GM12878 (cell line): ENCODE measurements around the gene BCAS4.

Source experiments
- EZH2 ChIP-seq: IDR thresholded peaks from 2 replicates; pipeline ENCODE4 v1.6.1; 2012; ENCODE audit warnings: low read depth, mild to moderate bottlenecking, control low read depth, inconsistent platforms, low read length, borderline replicate concordance; ENCODE audit not compliant: control insufficient read depth
- GABPA ChIP-seq: IDR thresholded peaks from 2 replicates; pipeline ENCODE4 v1.6.1; 2014; ENCODE audit warnings: antibody characterized with exemption, low read depth, mild to moderate bottlenecking, inconsistent platforms
- HDAC6 ChIP-seq: fragments of 200-600 bp; sonication (generic); IDR thresholded peaks from one replicate; pipeline ENCODE4 v1.8.0; 2017; ENCODE audit warnings: antibody characterized with exemption; ENCODE audit not compliant: unreplicated experiment
- MAX ChIP-seq: IDR thresholded peaks from 2 replicates; pipeline ENCODE4 v1.6.1; 2012; ENCODE audit warnings: low read depth, low read length, improper control_type of control experiment
- MTA3 ChIP-seq: IDR thresholded peaks from 2 replicates; pipeline ENCODE4 v1.6.1; 2012; ENCODE audit warnings: low read length, inconsistent platforms, borderline replicate concordance
- NRF1 ChIP-seq: conservative IDR thresholded peaks from 2 replicates; pipeline ENCODE4 v1.6.1; 2011; ENCODE audit warnings: mild to moderate bottlenecking, low read depth, low read length, improper control_type of control experiment
- PAX8 ChIP-seq: fragments of 450-650 bp; IDR thresholded peaks from 2 replicates; pipeline ENCODE4 v1.6.1; 2017; ENCODE audit warnings: mild to moderate bottlenecking, moderate library complexity
- PBX3 ChIP-seq: IDR thresholded peaks from 2 replicates; pipeline ENCODE4 v1.6.1; 2011; ENCODE audit warnings: mild to moderate bottlenecking, low read depth, low read length, moderate library complexity; ENCODE audit not compliant: insufficient replicate concordance
- POLR2AphosphoS5 ChIP-seq: IDR thresholded peaks from 2 replicates; pipeline ENCODE4 v1.6.1; 2011; ENCODE audit warnings: mild to moderate bottlenecking, low read length, inconsistent platforms
- SMAD1 ChIP-seq: fragments of 450-650 bp; IDR thresholded peaks from 2 replicates; pipeline ENCODE4 v1.6.1; 2018; ENCODE audit warnings: mild to moderate bottlenecking, low read depth; ENCODE audit not compliant: partially characterized antibody
- STAT1 ChIP-seq: fragments of 450-650 bp; conservative IDR thresholded peaks from 2 replicates; pipeline ENCODE4 v1.6.1; 2014; ENCODE audit warnings: antibody characterized with exemption, mild to moderate bottlenecking
- TCF12 ChIP-seq: IDR thresholded peaks from 2 replicates; pipeline ENCODE4 v1.6.1; 2011; ENCODE audit warnings: low read depth, mild to moderate bottlenecking, low read length
- ZZZ3 ChIP-seq: IDR thresholded peaks from 2 replicates; pipeline ENCODE4 v1.6.1; 2011; ENCODE audit warnings: low read depth; ENCODE audit not compliant: control insufficient read depth, insufficient read length

GRCh38 chr20:50815162-50815989 is 20.5 kb downstream of the BCAS4 start:
- TF ChIP-seq PAX8, result no peak
- no peak for TF ChIP-seq POLR2AphosphoS5
- TF ChIP-seq MTA3, result no peak; the same call in 1 of the 2 replicates
- TF ChIP-seq NRF1, result no peak
- TF ChIP-seq GABPA, result no peak
- 0 out of 2 replicates have a peak, but pooled peaks have one; percentile 24 for TF ChIP-seq TCF12
- TF ChIP-seq MAX, result peak; percentile 47; the same call in 1 of the 2 replicates
- TF ChIP-seq PBX3, result no peak
- TF ChIP-seq HDAC6, result no peak
- TF ChIP-seq STAT1, result no peak
- no peak for TF ChIP-seq SMAD1
- no peak for TF ChIP-seq EZH2
- TF ChIP-seq ZZZ3, result no peak
